SU-DHL-6 (cell line): Measurements from ENCODE around the gene KCNAB2.

Experiments
- CTCF ChIP-seq: fragments of 200-600 bp; sonication (generic); IDR thresholded peaks from one replicate; pipeline ENCODE4 v1.5.1; 2017; ENCODE audit warnings: antibody characterized with exemption, mild to moderate bottlenecking, low read length, moderate library complexity; ENCODE audit not compliant: insufficient read depth, poor library complexity, severe bottlenecking
- EZH2phosphoT487 ChIP-seq: fragments of 200-600 bp; sonication (generic), shearing (Covaris generic); conservative IDR thresholded peaks from 2 replicates; pipeline ENCODE4 v1.6.1; 2018; ENCODE audit warnings: mild to moderate bottlenecking, antibody characterized with exemption, low read length, moderate library complexity, mixed read lengths

- no peak for TF ChIP-seq CTCF
- no peak for TF ChIP-seq EZH2phosphoT487
Observed at GRCh38 chr1:6140413-6140812, 94.7 kb downstream of the KCNAB2 start.
